ENCODE results near the gene ZNF483. TPM values are rescaled to one million over a fixed set of nuclear protein-coding genes. Genes with fewer than 3 reads are reported as not detected.

Gene ZNF483
- total RNA-seq, 2 experiments from 2014 or later = 0.06 to 3.2 TPM

DNA sequence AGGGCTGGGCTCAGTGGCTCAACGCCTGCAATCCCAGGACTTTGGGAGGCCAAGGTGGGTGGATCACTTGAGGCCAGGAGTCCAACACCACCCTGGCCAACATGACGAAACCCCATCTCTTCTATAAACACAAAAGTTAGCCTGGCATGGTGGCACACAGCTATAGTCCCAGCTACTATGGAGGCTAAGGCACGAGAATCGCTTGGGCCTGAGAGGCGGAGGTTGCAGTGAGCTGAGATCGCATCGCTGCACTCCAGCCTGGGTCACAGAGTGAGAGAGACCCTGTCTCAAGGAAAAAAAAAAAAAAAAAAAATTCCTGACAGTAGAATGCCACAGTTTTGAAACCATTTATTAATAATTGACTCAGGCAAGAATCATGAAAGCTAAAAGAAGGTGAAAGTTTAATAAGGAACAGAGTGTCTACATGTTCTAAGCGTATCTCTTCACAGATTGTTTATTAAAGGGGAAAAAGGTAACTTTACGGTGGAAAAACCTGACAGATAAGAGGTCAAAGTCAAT is 80.1 kb downstream of the ZNF483 start:
- Histone ChIP-seq H3K4me1 (ENCODE audit: insufficient read depth, low read length, poor library complexity, severe bottlenecking) (no peaks in the 10 kb centered on the region), H3K27ac (ENCODE audit: low read depth, low read length, poor library complexity, severe bottlenecking) (no peak overlapping the region), H3K79me2 (ENCODE audit: insufficient read depth, low read depth, low read length) (no peaks in the 10 kb centered on the region), H3K9me2 (ENCODE audit: insufficient read depth, low read length) (no peaks in the 10 kb centered on the region), H2AFZ (ENCODE audit: low read length) (no peak overlapping the region), H4K20me1 (ENCODE audit: insufficient read depth, low read length) (no peaks in the 10 kb centered on the region), H3K9me3 (ENCODE audit: low read length) (no peaks in the 10 kb centered on the region), H3K4me2 (ENCODE audit: low read length) (no peak overlapping the region), H3K36me3 (ENCODE audit: insufficient read depth, low read length) (no peaks in the 10 kb centered on the region), H3K4me3 (ENCODE audit: low read depth, low read length, poor library complexity, severe bottlenecking) (no peak overlapping the region)
- no peak for TF ChIP-seq EZH2phosphoT487 (IDR thresholded peaks at IDR 0.05; ENCODE audit: borderline replicate concordance, low read depth, low read length)
- TF ChIP-seq, protein P1, sequence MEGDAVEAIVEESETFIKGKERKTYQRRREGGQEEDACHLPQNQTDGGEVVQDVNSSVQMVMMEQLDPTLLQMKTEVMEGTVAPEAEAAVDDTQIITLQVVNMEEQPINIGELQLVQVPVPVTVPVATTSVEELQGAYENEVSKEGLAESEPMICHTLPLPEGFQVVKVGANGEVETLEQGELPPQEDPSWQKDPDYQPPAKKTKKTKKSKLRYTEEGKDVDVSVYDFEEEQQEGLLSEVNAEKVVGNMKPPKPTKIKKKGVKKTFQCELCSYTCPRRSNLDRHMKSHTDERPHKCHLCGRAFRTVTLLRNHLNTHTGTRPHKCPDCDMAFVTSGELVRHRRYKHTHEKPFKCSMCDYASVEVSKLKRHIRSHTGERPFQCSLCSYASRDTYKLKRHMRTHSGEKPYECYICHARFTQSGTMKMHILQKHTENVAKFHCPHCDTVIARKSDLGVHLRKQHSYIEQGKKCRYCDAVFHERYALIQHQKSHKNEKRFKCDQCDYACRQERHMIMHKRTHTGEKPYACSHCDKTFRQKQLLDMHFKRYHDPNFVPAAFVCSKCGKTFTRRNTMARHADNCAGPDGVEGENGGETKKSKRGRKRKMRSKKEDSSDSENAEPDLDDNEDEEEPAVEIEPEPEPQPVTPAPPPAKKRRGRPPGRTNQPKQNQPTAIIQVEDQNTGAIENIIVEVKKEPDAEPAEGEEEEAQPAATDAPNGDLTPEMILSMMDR (conservative IDR thresholded peaks at IDR 0.05; ENCODE audit: low read length) = no peak
- no TSS peak for BruUV-seq (replicated peaks)
- intact Hi-C loops (cut with micrococcal nuclease; ENCODE audit: unreplicated experiment) = no loop called here
- DNase-seq (ENCODE audit: low spot score) = no peak
- ChIA-PET CTCF (ENCODE audit: unreplicated experiment) (no interaction called here), POLR2A (no interaction called here)

DNA sequence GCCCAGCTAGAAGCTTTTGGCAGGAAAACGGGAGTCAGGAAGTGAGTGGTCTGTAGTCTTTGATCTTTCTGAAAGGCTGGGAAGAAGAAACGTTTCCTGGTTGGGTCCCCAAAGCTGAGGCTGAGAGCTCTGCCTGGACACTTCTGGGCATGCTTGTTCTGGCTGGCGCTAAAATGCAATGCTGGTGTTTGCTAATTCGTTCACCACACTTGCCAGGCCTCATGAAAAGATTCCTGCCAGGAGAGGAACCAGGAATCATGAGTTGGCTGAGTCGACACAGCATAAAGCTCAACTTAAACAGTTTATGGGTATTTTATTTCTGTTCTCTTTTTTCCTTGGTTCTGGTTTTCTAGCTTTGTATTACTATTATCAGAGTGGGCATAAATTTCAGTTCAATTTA is 85.2 kb downstream of the ZNF483 start:
- Histone ChIP-seq H3K4me3 (ENCODE audit: low read depth, low read length, poor library complexity, severe bottlenecking) (no peak overlapping the region), H3K9me3 (ENCODE audit: low read length) (no peaks in the 10 kb centered on the region), H3K9me2 (ENCODE audit: insufficient read depth, low read length) (no peaks in the 10 kb centered on the region), H4K20me1 (ENCODE audit: insufficient read depth, low read length) (no peaks in the 10 kb centered on the region), H3K36me3 (ENCODE audit: insufficient read depth, low read length) (no peaks in the 10 kb centered on the region), H3K4me1 (ENCODE audit: insufficient read depth, low read length, poor library complexity, severe bottlenecking) (no peaks in the 10 kb centered on the region), H3K4me2 (ENCODE audit: low read length) (no peak overlapping the region), H2AFZ (ENCODE audit: low read length) (no peak overlapping the region), H3K79me2 (ENCODE audit: insufficient read depth, low read depth, low read length) (no peaks in the 10 kb centered on the region), H3K27ac (ENCODE audit: low read depth, low read length, poor library complexity, severe bottlenecking) (no peak overlapping the region)
- no peak for DNase-seq (ENCODE audit: low spot score)
- TF ChIP-seq EZH2phosphoT487 (IDR thresholded peaks at IDR 0.05; ENCODE audit: borderline replicate concordance, low read depth, low read length) = no peak
- TF ChIP-seq, protein P1 (conservative IDR thresholded peaks at IDR 0.05; ENCODE audit: low read length) = no peak
- intact Hi-C loops (cut with micrococcal nuclease; ENCODE audit: unreplicated experiment) = no loop called here
- ChIA-PET CTCF (ENCODE audit: unreplicated experiment) (no interaction called here), POLR2A (no interaction called here)
- BruUV-seq (replicated peaks) = no TSS peak

DNA sequence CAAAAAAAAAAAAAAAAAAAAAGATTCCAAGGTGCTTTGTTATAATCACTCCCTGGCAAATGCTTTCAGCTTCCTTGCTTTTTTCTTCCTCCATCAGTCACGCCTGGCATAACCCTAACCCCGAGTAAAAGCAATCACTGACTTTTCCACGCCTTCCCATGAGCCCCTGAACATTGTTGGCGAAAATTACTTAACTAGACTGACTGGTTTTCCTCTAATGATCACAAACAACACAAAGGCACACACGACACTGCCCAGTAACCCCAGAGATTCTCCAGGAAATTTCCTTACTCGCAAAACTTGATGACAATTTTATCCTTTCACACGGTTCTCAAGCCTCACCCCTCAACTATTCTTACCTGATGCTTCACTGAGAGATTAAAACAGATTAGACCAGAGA is 85.9 kb downstream of the ZNF483 start:
- no peak overlapping the region for H3K4me3 ChIP-seq (ENCODE audit: low read depth, low read length, poor library complexity, severe bottlenecking)
- intact Hi-C loops (cut with micrococcal nuclease; ENCODE audit: unreplicated experiment) = no loop called here
- POLR2A ChIA-PET = interaction anchor here (0.6 kb wide), 1 partner anchor 267 kb away, joined by 4 read pairs; no protein-coding TSS in a partner anchor
- H3K79me2 ChIP-seq (ENCODE audit: insufficient read depth, low read depth, low read length) = no peaks in the 10 kb centered on the region
- H3K4me2 ChIP-seq (ENCODE audit: low read length) = no peak overlapping the region
- H4K20me1 ChIP-seq (ENCODE audit: insufficient read depth, low read length) = no peaks in the 10 kb centered on the region
- BruUV-seq (replicated peaks) = no TSS peak
- H3K4me1 ChIP-seq (ENCODE audit: insufficient read depth, low read length, poor library complexity, severe bottlenecking) = no peaks in the 10 kb centered on the region
- no peaks in the 10 kb centered on the region for H3K9me3 ChIP-seq (ENCODE audit: low read length)
- no peak for TF ChIP-seq EZH2phosphoT487 (IDR thresholded peaks at IDR 0.05; ENCODE audit: borderline replicate concordance, low read depth, low read length)
- TF ChIP-seq, protein P1 (conservative IDR thresholded peaks at IDR 0.05; ENCODE audit: low read length) = no peak
- no peaks in the 10 kb centered on the region for H3K36me3 ChIP-seq (ENCODE audit: insufficient read depth, low read length)
- CTCF ChIA-PET (ENCODE audit: unreplicated experiment) = no interaction called here
- no peak overlapping the region for H3K27ac ChIP-seq (ENCODE audit: low read depth, low read length, poor library complexity, severe bottlenecking)
- H3K9me2 ChIP-seq (ENCODE audit: insufficient read depth, low read length) = no peaks in the 10 kb centered on the region
- DNase-seq (ENCODE audit: low spot score) = no peak
- no peak overlapping the region for H2AFZ ChIP-seq (ENCODE audit: low read length)

All from OCI-LY7 (cell line).